Measurements from ENCODE around the gene SEC22A. TPM values are rescaled to one million over a fixed set of nuclear protein-coding genes. Genes with fewer than 3 reads are reported as not detected.

The SEC22A gene
- total and polyA plus RNA-seq, 9 donors = 14.1 to 26.5 (median 18.0) TPM

DNA sequence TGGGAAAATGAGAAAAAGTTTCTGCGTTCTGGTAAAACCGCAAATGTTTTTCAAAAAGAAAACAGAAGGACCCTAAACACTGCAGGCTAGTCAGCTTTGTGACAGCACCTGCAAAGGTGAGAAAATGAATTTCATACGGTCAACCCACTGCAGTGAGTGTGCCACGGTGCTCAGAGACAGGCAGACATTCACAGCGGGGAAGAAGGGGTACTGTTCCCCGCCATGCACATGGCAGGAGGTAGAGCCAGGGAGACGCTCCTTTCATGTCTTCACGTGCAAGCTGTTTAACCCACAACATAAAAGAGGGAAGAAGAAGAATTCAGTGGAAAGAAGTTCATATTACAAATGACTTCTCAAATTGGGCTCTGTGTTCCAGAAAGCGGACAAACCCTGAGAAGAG is 109.5 kb downstream of the SEC22A start:
- Histone ChIP-seq H3K36me3 (ENCODE audit: control insufficient read depth, insufficient read depth, low read length) (no peaks in the 10 kb centered on the region), H3K9me3 (replicated peaks; ENCODE audit: control insufficient read depth, low read depth, low read length) (no peaks in the 10 kb centered on the region), H3K4me1 (ENCODE audit: control insufficient read depth, insufficient read depth, low read length) (no peaks in the 10 kb centered on the region), H3K27ac (ENCODE audit: low read length) (no peak overlapping the region), H3K4me3 (ENCODE audit: low read length) (no peak overlapping the region), H3K27me3 (ENCODE audit: control insufficient read depth, insufficient read depth, low read length) (peaks cover 13% of the 10 kb centered on the region)
- 52% methylated on average over 7 of the region's 9 CpGs for WGBS (ENCODE audit: insufficient coverage)
- DNase-seq = no peak

DNA sequence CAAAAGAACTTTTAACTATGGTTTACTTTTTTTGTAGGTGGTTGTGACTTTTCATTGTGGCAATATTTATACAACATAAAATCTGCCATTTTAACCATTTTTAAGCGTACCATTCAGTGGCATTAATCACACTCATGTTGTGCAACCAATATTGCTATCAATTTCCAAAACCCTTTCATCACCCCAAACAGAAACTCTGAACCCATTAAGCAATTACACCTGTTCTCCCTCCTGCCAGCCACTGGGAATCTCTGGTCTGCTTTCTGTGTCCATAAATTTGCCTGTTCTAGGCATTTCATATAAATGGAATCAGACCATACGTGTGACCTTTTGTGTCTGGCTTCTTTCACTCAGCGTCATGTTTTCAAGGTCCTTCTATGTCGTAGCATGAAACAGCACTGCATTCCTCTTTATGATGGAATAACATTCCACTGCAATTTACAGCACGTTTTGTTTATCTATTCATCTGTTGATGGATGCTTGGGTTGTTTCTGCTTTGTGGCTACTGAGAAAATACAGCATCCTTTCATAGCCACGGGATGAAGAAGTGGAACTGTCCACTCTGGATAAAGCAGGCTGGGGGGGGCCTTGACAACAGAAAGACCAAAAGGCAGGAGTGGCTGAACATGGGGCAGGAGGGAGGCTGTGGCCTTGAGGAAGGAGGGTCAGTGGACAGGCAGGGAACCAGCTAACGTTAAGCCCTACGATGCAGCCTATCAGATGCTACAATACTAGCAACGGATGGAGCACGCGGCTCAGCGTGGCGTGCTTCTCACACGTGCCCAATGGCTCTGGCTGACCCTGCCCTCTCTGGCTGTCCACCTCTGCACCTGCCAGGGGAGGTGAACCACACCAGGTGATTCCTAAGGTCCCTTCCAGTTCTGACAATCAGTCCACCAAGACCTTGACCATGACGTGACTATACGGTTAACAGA is 110.9 kb downstream of the SEC22A start:
- peaks cover 13% of the 10 kb centered on the region for H3K27me3 ChIP-seq (ENCODE audit: control insufficient read depth, insufficient read depth, low read length)
- DNase-seq = no peak
- H3K36me3 ChIP-seq (ENCODE audit: control insufficient read depth, insufficient read depth, low read length) = no peaks in the 10 kb centered on the region
- WGBS (ENCODE audit: insufficient coverage) = 87% methylated on average over 11 of the region's 16 CpGs
- no peak overlapping the region for H3K27ac ChIP-seq (ENCODE audit: low read length)
- no peak overlapping the region for H3K4me3 ChIP-seq (ENCODE audit: low read length)
- no peaks in the 10 kb centered on the region for H3K4me1 ChIP-seq (ENCODE audit: control insufficient read depth, insufficient read depth, low read length)
- no peaks in the 10 kb centered on the region for H3K9me3 ChIP-seq (replicated peaks; ENCODE audit: control insufficient read depth, low read depth, low read length)

DNA sequence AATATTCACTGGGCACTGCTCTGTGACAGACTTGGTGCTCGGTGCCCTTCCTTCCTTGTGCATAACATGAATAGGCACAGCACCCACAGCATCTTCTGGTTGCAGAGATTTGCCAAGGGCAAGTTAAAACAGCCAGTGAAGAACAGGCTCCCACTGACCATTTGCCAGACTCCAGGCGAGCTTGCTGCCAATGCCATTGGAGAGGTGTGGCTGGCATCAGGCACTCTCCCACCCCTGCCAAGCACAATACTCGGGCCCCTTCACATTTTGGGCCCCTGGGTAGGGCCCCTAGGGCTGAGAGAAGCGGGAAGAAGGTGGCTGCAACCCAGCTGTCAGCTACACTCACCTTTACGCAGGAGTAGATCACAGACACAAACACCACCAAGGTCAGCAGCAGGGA is 112.1 kb downstream of the SEC22A start:
- 66% methylated on average over 2 of the region's 5 CpGs for WGBS (ENCODE audit: insufficient coverage)
- no peak for DNase-seq
- Histone ChIP-seq H3K4me3 (ENCODE audit: low read length) (no peak overlapping the region), H3K36me3 (ENCODE audit: control insufficient read depth, insufficient read depth, low read length) (no peaks in the 10 kb centered on the region), H3K27ac (ENCODE audit: low read length) (no peak overlapping the region), H3K4me1 (ENCODE audit: control insufficient read depth, insufficient read depth, low read length) (no peaks in the 10 kb centered on the region), H3K9me3 (replicated peaks; ENCODE audit: control insufficient read depth, low read depth, low read length) (no peaks in the 10 kb centered on the region), H3K27me3 (ENCODE audit: control insufficient read depth, insufficient read depth, low read length) (peaks cover 13% of the 10 kb centered on the region)

DNA sequence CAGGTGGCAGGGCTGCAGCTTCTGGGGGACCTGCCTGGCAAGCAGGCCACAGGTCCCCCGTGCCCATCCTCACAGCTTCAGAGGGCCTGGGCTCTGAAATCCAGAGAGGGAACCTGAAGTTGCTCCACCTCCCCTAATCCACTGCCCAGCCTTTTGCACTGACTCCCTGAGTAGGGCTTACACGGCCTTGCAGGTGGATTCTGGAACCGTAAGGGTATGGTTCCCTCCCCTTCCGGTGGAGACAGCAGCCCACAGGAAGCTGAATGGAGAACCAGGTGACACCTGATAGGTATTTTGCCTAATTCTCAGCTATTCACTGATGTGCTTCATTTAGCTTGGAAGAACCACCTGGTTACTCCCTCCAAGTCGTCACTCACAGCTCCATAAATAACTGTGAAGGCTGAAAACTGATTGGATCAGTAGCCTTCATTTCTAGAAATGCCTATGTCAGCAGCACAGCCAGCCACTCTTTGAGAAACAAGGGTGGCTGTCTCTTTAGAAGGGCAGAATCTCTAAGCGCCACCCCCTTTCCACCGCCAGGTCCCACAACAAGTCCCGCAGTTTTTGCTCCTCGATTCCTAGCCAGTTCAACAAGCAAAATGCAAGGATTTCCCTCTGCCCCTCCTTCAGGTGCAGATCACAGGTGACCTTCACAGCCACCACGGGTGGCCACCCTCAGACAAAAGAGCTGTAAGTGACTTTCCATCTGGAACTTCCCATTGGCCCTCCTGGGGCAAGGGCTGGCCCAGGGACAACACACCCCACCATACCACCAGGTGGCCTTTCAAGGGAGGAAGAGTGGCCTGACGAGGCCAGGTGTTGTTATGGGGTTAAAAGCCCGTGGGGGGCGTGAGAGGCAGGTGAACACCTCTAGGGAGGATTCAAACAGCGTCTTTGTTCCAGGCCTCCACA is 112.9 kb downstream of the SEC22A start:
- Histone ChIP-seq H3K4me1 (ENCODE audit: control insufficient read depth, insufficient read depth, low read length) (no peaks in the 10 kb centered on the region), H3K27me3 (ENCODE audit: control insufficient read depth, insufficient read depth, low read length) (peaks cover 13% of the 10 kb centered on the region), H3K9me3 (replicated peaks; ENCODE audit: control insufficient read depth, low read depth, low read length) (no peaks in the 10 kb centered on the region), H3K4me3 (ENCODE audit: low read length) (no peak overlapping the region), H3K27ac (ENCODE audit: low read length) (no peak overlapping the region), H3K36me3 (ENCODE audit: control insufficient read depth, insufficient read depth, low read length) (no peaks in the 10 kb centered on the region)
- DNase-seq = no peak
- 37% methylated on average over 11 of the region's 14 CpGs for WGBS (ENCODE audit: insufficient coverage)

DNA sequence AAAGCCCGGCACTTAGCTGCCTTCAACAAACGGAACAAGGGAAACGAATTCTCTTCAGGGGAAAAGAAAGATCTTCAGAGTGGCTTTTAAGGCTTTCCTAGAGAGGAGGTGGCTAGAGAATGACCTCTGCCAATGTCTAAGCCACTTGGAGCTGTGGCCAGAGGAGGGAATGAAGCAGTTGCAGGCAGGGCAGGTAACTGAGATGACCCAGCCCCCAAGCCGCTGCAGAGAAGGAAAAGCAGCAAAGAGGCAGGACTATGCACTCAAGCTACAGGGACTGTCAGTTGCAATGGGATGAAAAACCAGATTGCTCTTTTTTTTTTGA is 113.5 kb downstream of the SEC22A start:
- Histone ChIP-seq H3K4me3 (ENCODE audit: low read length) (no peak overlapping the region), H3K27ac (ENCODE audit: low read length) (no peak overlapping the region), H3K4me1 (ENCODE audit: control insufficient read depth, insufficient read depth, low read length) (no peaks in the 10 kb centered on the region), H3K27me3 (ENCODE audit: control insufficient read depth, insufficient read depth, low read length) (peaks cover 14% of the 10 kb centered on the region), H3K9me3 (replicated peaks; ENCODE audit: control insufficient read depth, low read depth, low read length) (no peaks in the 10 kb centered on the region), H3K36me3 (ENCODE audit: control insufficient read depth, insufficient read depth, low read length) (no peaks in the 10 kb centered on the region)
- 28% methylated on average over 3 of the region's 4 CpGs for WGBS (ENCODE audit: insufficient coverage)
- no peak for DNase-seq

DNA sequence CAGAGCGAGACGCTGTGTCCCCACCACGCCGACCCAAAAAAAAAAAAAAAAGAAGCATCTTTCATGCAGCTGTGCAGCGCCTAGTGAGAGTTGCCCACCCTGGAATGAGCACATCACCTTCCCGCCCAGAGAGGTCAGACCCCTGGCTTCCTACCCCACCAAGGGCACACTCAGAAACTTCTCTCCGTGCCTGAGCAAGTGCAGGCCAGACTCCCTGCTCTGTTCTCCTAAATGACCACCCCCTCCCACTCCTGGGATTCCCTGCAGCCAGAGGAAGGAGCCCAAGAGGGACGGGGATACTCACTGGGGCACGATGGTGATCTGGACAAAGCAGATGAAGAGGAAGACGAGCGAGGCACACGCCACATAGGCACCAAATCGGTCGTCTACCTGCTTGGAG is 116.0 kb downstream of the SEC22A start:
- H3K27ac ChIP-seq (ENCODE audit: low read length) = no peak overlapping the region
- H3K4me3 ChIP-seq (ENCODE audit: low read length) = no peak overlapping the region
- no peaks in the 10 kb centered on the region for H3K36me3 ChIP-seq (ENCODE audit: control insufficient read depth, insufficient read depth, low read length)
- WGBS (ENCODE audit: insufficient coverage) = 93% methylated on average over 14 of the region's 14 CpGs
- H3K27me3 ChIP-seq (ENCODE audit: control insufficient read depth, insufficient read depth, low read length) = peaks cover 20% of the 10 kb centered on the region
- H3K9me3 ChIP-seq (replicated peaks; ENCODE audit: control insufficient read depth, low read depth, low read length) = no peaks in the 10 kb centered on the region
- no peaks in the 10 kb centered on the region for H3K4me1 ChIP-seq (ENCODE audit: control insufficient read depth, insufficient read depth, low read length)
- DNase-seq = no peak

DNA sequence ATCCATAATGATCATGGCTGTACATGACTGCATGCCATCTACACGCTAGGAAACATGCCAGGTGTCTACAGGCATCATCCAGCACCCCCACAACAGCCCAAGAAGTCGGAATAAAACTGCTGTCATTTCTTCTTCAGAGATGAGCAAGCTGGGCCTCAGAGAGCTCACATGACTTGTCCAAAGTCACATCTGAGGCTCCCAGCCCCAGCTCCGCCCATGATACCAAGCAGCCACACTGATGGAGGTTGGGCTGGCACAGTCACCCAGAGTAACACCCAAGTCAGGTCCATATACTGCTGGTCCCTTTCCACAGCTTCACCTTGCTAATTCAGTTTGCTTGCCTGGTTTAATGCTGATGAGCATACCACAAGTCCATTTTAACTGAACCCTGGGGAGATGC is 116.6 kb downstream of the SEC22A start:
- H3K4me1 ChIP-seq (ENCODE audit: control insufficient read depth, insufficient read depth, low read length) = no peaks in the 10 kb centered on the region
- WGBS (ENCODE audit: insufficient coverage) = 89% methylated on average over 3 of the region's 3 CpGs
- H3K27ac ChIP-seq (ENCODE audit: low read length) = no peak overlapping the region
- H3K27me3 ChIP-seq (ENCODE audit: control insufficient read depth, insufficient read depth, low read length) = peaks cover 20% of the 10 kb centered on the region
- no peaks in the 10 kb centered on the region for H3K9me3 ChIP-seq (replicated peaks; ENCODE audit: control insufficient read depth, low read depth, low read length)
- no peak for DNase-seq
- no peak overlapping the region for H3K4me3 ChIP-seq (ENCODE audit: low read length)
- no peaks in the 10 kb centered on the region for H3K36me3 ChIP-seq (ENCODE audit: control insufficient read depth, insufficient read depth, low read length)

DNA sequence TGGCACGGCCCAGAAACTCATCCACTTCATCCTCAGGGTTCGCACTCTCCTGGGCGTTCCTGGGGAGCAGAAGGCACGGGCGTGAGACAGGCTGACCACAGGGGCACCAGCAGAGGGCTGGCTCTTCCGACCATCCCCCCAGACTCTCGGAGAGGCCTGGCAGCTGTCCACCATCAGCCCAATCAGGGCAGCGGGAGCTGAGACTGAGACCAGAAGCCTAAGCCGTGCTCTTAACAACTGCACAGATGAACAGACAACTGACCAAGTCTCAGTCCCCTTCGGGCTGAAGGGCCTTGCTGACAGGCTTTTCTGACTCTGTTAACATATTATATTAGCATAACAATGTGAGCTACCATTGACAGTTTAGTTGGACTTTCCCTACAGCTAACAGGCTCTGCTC is 118.0 kb downstream of the SEC22A start:
- Histone ChIP-seq H3K4me3 (ENCODE audit: low read length) (no peak overlapping the region), H3K27ac (ENCODE audit: low read length) (no peak overlapping the region), H3K9me3 (replicated peaks; ENCODE audit: control insufficient read depth, low read depth, low read length) (no peaks in the 10 kb centered on the region), H3K27me3 (ENCODE audit: control insufficient read depth, insufficient read depth, low read length) (peaks cover 16% of the 10 kb centered on the region), H3K4me1 (ENCODE audit: control insufficient read depth, insufficient read depth, low read length) (peaks cover 4% of the 10 kb centered on the region), H3K36me3 (ENCODE audit: control insufficient read depth, insufficient read depth, low read length) (no peaks in the 10 kb centered on the region)
- 43% methylated on average over 7 of the region's 10 CpGs for WGBS (ENCODE audit: insufficient coverage)
- DNase-seq = no peak

DNA sequence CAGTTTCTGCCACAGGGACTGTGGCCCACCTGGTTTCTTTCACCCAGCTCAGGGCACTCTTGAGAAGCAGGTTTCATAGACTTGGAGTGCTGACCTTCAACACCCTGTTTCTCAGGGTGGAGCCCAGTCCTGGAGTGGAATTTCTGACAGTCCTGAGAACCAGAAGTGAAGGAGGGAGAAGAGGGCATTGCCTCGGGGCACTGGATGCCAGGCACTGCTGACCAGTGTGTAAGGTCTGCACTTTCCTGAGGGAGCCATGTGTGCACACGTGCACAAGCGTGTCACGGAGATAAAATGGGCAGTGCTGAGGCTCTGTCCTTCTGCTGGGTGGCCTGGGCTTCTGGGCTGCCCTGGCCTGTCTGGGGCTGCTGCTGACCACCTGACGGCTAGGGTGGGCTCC is 118.5 kb downstream of the SEC22A start:
- Histone ChIP-seq H3K4me1 (ENCODE audit: control insufficient read depth, insufficient read depth, low read length) (peaks cover 6% of the 10 kb centered on the region), H3K4me3 (ENCODE audit: low read length) (no peak overlapping the region), H3K36me3 (ENCODE audit: control insufficient read depth, insufficient read depth, low read length) (no peaks in the 10 kb centered on the region), H3K27me3 (ENCODE audit: control insufficient read depth, insufficient read depth, low read length) (peaks cover 12% of the 10 kb centered on the region), H3K27ac (ENCODE audit: low read length) (no peak overlapping the region), H3K9me3 (replicated peaks; ENCODE audit: control insufficient read depth, low read depth, low read length) (no peaks in the 10 kb centered on the region)
- DNase-seq = no peak
- 88% methylated on average over 5 of the region's 5 CpGs for WGBS (ENCODE audit: insufficient coverage)

DNA sequence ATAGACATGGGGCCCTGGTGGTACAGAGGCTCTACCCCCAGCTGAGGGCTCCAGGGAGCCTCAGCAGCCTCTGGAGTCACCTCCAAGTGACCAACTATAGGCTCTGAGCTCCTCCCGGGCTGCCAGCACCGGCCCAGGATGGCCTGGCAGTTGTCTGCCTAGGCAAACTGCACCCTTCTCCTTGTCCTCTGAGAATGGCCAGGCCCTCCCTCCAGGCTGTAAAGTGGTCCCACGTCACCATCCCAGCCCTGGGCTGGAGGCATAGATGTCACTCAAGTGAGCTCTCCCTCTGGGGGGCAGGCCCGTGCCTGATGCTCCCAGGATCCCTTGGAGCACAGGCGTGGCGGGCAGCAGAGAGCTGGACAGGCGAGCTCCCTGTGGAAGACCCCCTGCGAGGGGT is 120.1 kb downstream of the SEC22A start:
- H3K36me3 ChIP-seq (ENCODE audit: control insufficient read depth, insufficient read depth, low read length) = no peaks in the 10 kb centered on the region
- H3K9me3 ChIP-seq (replicated peaks; ENCODE audit: control insufficient read depth, low read depth, low read length) = no peaks in the 10 kb centered on the region
- H3K27ac ChIP-seq (ENCODE audit: low read length) = no peak overlapping the region
- WGBS (ENCODE audit: insufficient coverage) = 80% methylated on average over 8 of the region's 8 CpGs
- no peak for DNase-seq
- H3K27me3 ChIP-seq (ENCODE audit: control insufficient read depth, insufficient read depth, low read length) = peaks cover 7% of the 10 kb centered on the region
- H3K4me3 ChIP-seq (ENCODE audit: low read length) = no peak overlapping the region
- H3K4me1 ChIP-seq (ENCODE audit: control insufficient read depth, insufficient read depth, low read length) = peaks cover 6% of the 10 kb centered on the region

Measured in muscle of leg (tissue), 11 donors.